Superior temporal gyrus (tissue), 1 donor: ENCODE results near the gene AOC2.
"Not testable (repeated sequence)": the region's sequence is repeated elsewhere in the genome, so short reads cannot be mapped to it uniquely, and the experiment has no call there.

ENCODE experiments used
- DNase-seq: peaks from one replicate; pipeline ENCODE4 v3.0.0-alpha.2; 2016; ENCODE audit errors: extremely low spot score

AOC2 gene

DNA sequence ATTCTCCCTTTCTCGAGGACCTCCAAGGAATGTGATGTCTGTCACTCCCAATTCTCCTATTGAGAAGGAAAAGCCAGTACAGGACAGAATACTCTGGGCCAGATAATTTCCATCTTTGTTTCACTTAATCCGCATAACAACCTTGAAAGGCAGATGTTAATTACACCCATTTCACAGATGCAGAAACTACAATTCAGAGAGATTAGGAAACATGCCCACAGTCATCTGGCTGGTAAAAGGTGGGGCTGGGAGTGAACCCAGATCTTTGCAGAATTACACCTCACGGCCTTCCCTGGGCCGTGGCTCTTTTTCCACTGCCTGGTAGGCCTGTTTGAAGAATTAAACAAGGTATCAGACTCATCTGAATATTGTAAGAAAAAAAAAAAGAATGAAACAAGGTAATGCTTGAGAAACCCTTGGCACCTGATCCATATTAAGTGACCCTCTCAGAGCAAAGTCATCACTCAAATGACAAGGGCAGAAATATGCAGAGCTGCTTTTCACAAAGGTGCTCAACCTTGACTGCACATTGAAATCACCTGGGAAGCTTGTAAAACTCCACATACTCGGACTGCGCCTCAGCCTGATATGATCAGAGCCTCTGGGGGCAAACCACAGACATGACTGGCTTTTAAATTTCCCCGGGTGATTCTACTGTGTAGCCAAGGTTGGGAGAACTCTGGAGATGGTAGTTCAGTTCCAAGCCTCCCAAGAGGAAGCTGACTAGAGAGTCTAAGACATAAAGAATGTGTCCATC, 39.6 kb downstream of the AOC2 start:
- DNase-seq = no peak

DNA sequence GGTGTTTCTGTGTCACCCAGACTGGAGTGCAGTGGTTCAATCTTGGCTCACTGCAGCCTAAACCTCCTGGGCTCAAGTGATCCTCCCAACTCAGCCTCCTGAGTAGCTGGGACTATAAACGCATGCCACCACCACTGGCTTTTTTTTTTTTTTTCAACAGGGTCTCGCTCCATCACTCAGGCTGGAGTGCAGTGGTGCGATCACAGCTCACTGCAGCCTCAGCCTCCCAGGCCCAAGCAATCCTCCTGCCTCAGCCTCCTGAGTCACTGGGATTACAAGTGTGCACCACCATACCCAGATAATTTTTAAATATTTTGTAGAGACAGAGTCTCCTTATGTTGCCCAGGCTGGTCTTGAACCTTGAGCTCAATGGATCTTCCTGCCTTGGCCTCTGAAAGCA, 41.4 kb downstream of the AOC2 start:
- DNase-seq = not testable (repeated sequence)

GRCh38 chr17:42886283-42887176, 42.1 kb downstream of the AOC2 start:
- DNase-seq = no peak

DNA sequence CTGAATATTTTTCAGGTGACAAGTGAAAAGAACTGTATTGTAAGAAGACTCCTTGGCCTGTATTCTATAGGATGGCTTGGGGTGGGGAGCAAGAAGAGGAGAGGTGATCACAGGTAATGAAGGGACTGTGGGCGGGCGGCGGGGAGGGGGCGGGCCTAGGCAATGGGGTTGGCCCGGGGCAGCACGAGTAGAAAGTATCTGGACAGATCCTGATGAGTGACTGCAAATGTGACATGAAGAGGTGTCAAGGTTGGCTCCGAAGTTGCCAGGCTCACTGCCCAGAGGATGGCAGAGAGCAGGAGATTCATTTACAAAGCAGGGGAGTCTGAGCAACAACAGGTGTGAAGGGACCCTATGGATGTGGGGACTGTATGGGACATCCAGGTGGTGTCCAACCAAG, 45.4 kb downstream of the AOC2 start:
- no peak for DNase-seq

DNA sequence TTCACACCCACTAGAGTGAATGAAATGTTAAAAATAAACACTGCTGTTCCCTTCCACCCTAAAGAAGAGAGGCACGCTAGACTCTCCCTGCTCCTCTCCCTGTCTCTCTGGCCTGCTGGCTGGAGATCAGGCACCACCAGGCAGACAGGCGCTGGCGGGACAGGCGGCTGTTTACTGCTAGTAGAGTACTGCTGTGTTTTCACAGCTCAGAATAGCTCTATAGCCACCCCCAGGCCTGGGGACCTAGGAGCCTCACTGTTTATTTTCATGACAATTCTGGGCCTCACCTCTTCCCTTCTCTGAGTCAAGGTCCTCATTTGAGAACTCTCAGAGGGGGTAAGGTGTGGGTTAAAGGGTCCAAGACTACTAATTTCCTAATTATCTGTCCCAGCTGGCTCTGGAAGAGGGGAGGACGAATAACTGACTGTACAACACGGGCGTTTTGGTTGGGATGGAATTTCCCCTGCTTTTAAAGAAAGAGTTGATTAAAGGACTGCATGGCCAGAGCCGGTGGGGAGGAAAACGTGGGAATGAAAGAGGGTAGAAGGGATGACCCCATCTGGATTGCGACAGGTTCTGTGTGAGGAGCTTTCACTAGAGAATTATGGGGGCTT, 47.3 kb downstream of the AOC2 start:
- DNase-seq = no peak

- no peak for DNase-seq
Observed at GRCh38 chr17:42893359-42893758, 49.0 kb downstream of the AOC2 start.

GRCh38 chr17:42894283-42895184, 50.2 kb downstream of the AOC2 start:
- no peak for DNase-seq

DNA sequence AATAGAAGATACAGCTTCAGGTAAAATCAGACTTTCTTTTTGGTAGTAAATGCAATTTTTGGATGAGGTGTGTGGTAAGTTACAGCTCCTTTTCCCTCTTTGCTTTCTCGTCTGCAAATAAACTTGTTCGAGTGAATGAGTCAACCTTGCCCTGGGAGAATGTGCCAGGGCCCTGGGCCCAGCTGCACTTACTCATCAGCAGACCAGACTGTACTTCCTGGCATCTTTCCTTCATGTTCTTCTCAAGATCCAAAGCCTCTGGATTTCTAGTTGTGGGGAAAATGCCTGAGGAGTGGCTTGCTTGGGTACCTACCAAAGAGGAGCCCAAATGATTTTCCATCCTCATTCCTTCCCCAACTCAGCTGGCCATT, 50.8 kb downstream of the AOC2 start:
- DNase-seq = peak; percentile 18

DNA sequence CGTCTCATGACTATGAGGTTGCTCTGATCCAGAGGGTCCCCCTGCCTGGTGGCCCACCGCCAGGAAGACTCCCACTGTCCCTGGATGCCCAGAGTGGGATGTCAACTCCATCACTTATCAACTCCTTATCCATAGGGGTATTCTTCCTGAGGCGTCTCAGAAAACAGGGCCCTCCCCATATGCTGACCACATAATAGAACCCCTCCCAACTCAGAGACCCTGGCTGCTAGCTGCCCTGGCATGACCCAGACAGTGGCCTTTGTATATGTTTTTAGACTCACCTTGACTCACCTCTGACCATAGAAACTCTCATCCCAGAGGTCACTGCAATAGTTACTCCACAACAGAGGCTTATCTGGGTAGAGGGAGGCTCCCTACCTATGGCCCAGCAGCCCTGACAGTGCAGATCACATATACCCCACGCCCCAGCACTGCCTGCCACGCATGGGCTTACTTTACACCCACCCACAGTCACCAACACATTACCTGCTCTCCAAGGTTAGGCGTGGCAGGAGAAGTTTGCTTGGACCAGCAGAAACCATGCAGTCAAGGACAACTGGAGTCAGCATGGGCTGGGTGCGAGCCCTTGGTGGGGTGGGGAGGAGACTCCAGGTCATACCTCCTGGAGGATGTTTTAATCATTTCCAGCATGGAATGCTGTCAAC, 53.9 kb downstream of the AOC2 start:
- no peak for DNase-seq

DNA sequence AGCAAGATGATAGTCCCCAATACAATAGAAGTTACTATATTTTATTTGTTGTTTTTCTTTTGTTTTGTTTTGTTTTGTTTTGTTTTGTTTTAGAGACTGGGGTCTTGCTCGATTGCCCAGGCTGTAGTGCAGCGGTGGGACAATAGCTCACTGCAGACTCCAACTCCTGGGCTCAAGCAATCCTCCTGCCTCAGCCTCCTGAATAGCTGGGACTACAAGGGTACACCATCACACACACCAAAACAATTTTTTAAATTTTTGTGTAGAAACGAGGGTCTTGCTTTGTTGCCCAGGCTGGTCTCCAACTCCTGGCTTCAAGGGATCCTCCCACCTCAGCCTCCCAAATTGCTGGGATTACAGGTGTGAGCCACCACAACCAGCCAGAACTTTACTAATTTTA, 55.6 kb downstream of the AOC2 start:
- DNase-seq = not testable (repeated sequence)
